GM21515 (cell line): ENCODE data around the gene LAMA1.

ENCODE experiments used
- ATAC-seq: cut with Tn5 transposase; IDR thresholded peaks from one replicate; pipeline ENCODE4 v1.9.1; 2021; ENCODE audit not compliant: unreplicated experiment

LAMA1 gene

DNA sequence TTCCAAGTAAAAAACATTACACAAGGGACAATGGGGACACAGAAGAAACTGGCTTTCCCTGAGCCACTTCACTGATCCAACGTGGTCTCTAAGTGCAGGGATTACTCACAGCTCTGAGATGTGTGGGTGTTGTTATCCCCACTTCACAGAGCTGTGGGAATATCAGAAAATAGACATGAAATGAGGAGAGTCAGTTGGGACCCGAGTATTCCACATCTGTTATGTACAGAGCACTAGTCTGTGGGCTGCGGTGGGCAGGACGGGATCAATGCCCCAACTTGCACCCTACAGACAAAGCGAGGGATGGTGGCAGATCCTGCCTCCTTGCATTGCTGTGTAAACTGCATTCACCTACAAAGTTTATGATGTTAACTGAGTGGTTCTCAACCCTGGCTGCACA is 11.7 kb downstream of the LAMA1 start:
- no peak for ATAC-seq

DNA sequence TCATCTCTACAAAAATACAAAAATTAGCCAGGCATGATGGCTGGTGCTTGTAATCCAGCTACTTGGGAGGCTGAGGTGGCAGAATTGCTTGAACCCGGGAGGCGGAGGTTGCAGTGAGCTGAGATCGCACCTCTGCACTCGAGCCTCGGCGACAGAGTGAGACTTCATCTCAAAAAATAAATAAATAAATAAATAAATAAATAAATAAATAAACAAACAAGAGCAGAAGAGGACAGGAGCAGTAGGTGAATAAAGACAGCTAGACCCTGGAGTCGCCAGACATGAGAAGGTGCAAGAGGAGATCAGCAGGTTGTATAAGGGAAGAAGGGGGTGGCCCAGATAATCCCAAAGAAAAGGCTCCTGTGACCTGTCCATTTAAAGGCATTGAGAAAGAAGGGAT is 12.3 kb downstream of the LAMA1 start:
- ATAC-seq = no peak

DNA sequence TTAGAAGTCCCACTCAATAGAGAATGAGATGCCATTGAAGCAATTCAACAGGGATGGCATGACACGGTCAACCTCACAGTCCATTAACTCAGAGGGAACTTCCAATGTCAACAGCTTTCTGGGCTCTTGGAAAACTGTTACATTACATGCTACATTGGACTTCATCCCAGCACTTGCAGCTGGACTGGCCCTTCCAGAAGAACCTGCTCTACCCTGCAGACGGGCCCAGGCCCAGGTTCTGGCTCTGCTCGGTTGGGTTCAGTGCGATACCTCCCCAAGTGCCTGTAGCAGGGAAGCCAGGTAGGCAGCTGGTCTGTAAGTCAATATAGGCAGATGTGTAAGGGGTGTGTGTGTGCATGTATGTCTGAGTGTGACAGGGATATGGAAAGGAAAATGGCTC is 12.9 kb downstream of the LAMA1 start:
- ATAC-seq = no peak

DNA sequence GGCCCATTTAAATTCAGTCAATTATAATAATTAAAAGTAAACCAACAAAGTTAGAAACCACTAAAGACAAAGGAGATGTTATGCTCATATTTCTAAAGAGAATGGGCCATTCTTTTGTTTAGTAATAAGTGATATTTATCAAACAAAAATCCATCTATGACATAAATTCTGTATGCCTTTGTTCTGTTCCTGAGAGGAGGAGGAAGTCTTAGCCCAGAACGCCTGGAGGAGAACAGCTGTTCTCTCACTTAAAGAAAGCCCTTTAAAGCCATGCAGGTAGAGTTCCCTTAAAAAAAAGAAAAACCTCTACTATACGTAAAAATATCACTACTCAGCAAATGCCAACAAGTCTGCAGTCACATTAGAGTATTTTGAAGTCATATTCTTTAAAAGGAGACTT is 15.5 kb downstream of the LAMA1 start:
- ATAC-seq = no peak

DNA sequence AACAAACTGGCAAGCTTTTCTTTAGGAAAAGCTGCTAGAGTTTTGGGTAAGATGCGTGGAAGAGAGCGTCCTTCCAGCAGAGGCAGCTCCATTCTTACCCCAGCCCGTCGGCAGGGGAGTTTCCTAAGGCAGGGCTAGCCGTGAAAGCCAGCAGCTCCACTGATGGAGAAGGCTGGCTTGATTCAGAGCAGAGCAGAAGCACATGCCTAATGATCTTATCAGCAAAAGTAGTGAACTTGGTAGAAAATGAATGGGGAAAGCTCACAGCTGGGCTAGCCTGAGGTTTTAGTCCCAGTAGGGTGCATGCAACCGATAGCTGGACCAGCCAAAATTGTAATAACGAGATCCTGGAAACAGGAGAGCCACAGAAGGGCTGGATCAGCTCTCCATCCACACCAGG is 20.8 kb downstream of the LAMA1 start:
- ATAC-seq = no peak

DNA sequence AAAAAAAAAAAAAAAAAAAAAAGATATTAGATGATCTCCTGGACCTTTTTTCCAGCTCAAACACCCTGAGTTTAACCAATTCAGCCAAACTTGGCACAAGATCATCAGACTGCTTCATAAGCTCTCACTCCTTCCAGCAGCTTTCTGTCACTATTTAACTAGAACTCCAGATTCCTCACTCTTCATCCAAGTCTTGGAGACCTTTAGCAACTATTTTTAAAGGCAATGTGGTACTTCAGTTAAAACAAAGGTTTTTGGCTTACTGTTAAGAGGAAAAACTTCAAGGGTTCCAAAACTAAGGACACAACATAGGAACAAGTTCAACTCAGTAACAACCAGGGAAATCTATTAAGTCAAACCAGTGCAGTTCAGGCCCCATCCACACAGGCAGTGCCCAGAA is 23.2 kb downstream of the LAMA1 start:
- ATAC-seq = no peak

DNA sequence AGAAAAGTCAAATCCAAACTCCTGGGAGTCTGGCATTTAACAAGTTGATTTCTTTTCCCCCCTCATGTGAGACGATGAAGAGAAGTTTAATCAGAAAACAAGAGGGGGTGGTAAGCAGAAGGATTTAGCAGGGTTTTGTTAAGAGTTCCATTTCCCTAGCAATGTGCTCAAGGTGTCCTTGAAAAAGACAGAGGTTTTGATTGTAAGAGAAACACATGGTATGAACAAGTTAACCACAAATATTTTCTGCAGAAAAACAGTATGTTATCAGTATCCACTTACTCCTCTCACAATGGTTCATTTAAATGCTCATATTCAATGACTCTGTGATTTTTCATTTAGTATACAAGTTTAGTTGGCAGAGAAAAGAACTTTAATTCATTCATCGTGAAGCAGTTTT is 26.8 kb downstream of the LAMA1 start:
- ATAC-seq = no peak

DNA sequence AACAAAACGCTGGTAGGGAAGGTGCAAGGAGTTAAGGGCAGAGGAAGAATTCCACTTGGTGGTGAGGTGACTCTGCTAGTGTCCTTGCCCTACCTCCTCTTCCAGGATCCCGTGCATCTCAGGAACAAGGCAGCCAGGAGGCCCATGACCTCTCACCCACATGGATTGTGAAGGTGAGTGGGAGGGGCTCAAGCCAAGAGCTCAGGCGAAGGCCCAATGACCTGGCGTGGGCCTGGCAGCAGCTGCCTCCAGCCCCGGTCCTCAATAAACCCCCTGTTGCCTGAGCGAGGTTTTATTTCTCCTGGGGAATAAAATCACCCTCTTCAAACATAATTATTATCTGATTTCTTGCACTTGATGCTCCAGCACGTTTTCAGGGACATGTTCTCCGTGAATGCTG is 28.2 kb downstream of the LAMA1 start:
- no peak for ATAC-seq

DNA sequence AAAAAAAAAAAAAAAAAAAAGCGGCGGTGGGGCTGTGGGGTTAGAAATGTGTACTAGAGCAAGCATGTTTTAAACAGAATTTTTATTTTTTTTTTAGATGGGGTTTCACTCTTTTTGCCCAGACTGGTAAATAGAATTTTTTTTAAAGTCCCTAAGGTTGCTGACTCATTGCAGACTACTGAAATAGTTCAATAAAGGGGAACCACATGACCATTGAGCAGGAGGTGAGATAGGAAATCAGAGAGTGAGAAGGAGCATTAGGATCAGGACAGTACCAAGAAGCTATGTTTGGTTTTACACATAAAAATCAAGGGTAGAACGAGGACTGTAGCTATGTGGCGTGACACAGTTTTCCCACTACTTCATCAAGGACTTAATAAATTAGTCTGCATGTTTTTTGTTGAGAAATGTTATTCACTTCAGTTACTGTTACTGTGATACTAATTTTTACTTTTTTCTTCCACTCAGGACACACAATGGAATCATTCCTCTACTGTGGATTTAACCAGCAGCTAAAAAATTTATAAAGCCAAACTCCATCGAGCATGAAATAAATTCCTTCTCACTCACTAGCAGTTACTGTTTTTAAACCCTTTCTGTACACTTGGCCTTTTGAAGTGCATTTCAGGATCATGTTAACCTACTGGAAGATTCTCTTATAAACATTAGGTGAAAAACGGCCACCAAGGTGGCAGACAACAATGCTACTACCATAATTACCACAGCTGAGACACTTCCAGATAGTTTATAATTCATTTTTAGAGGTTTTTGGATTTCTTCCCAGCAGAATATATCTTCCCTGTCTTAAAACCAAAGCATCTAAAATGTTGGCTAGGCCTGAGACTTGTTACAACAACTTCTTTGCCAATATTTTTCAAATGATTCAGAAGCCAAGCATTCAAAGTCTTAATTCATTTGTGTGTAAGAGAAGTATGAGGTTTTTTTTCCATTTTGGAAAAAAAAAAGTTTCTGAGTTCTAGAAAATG is 33.2 kb downstream of the LAMA1 start:
- no peak for ATAC-seq

DNA sequence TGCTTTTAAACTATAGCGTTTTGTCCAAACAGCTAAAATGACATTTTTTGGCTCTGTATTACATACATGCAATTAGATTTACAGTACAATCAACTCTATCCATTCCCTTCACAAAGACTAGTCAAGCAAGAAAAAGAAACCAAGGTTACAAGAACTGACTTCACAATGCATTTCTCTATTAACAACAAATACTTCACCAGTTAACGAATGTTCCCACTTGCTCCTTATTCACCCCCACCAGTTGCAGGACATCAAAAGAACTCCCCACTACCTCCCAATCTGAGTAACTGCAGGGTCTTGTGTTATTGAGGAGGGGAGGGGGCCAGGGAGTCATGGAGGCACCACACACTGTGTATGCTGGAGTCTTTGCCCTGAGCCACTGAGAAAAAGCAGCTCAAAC is 34.9 kb downstream of the LAMA1 start:
- no peak for ATAC-seq

DNA sequence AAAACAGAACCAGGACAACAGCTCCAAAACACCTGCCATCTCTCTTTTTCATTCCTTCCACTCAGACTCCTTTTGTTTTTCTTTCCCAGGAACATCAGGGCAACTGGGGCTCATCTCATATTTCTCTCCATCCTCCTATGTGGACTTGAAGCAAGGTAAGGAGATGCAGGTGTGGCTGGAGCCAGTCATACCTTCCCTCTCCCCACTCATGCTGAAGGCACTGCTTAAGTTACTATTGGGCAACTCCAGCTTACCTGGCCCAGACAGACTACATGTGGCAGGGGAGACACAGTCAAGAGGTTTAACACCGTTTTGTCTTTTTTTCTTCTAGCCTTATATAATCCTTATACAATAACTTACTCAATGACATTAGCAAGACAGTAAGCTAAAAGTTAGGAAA is 38.4 kb downstream of the LAMA1 start:
- no peak for ATAC-seq

DNA sequence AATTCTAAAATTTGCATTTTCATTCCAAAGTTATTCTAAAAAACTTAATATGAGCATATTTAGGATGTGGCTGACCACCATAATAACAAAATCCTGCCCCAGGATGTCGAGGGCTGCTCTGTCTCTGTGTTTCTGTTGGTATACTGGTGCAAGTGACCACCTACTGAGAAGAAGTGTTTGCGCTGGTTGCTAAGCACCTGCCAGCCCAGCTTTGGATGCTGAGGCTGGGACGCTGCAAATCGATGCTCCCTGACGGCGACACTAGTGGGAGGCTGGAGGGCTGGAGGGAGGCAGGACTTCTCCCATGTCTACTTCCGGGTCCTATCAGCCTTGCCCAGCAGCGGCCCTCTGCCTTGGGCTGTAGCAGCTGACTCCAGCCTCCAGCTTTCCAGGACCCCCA is 45.0 kb downstream of the LAMA1 start:
- ATAC-seq = no peak

DNA sequence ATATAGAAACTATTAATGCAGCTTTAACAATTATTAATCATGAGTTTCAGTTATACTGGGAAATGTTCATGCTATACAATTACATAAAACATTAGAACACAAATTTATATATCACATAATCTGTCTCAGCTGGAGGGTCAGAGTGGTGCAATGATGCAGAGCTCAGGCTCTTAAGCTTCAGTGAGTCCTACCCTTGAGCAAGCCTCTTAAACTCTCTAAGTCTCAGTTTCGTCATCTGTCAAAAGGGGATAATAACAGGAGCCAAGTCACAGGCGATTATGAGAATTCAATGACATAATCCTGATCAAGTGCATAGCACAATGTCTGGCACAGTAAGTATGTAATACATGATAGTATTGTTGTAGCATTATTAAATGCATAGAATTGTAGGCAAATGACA is 46.0 kb downstream of the LAMA1 start:
- no peak for ATAC-seq

DNA sequence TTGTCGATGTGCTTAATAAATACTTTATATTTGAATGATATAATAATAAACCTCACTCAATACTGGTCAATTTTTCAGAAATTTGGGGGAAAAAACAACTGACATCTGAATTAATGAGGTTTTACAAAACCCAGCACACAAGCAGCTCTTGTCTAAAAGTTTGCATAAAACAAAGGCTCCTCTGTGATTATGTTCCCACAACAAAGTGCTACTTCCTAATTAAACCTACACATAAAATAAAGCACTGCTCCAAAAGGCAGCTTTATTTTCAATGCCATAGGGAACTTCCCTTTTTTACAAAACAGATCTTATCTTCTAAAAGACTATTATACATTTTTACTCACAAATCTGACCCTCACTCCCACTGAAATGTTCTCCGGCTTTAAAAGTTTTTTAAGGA is 47.1 kb downstream of the LAMA1 start:
- ATAC-seq = no peak

DNA sequence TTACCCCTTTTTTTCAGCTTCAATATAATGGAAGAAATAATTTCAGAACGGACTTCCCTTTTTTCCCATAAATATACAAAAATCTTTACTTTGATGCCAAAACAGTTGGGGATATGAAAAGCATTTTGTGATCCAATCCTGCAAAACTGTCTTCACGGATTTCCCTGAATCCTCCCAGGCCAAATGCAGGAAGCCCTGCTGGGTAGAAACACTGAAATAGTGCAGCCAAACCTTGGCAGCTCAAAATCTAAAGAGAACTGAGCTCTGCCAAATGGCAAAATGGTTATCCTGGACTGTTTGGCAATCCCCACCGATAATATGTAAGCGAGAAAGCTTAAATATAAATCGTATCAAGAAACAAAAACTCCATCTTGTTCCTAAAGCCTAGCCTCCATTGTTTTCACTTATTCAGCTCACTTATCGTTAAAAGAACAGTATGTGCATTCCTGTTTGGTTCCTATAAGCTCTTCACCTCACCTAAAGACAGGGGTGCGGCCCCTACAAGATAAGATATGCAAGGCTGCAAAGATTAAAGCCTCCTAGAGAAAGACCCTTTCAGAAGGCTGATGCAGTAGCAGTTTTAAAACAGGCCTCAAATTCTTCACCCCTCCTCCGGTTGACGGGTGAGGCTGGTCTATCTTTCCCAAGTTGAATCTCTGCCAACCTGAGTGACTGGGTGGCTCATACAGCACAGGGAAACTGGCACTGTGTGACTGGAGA is 48.6 kb downstream of the LAMA1 start:
- ATAC-seq = no peak

DNA sequence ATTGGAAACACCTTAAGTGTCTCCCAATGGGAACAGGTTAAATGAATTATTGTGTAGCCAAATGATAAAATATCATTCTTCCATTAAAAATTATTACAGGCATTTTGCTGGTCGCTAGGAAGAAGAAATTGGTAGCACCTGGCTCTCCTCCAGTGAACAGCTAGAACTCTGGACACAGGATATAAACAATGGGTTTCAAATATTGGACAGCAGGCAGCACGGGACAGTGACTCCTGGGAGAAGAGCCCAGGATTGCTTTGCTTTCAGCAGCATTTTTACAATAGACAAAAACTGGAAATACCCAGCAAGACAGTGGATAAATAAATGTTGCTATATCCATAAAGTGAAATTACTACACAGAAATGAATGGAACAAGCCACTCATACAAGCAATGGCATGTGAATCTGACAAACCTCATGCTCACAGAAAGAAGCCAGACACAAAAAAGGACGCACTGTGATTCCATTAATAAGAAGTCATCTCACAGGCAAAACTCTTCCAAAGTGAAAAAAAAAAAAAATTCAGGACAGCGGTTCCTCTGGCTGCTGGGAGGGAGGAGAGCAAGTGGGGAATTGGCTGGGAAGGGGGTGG is 50.5 kb downstream of the LAMA1 start:
- no peak for ATAC-seq

DNA sequence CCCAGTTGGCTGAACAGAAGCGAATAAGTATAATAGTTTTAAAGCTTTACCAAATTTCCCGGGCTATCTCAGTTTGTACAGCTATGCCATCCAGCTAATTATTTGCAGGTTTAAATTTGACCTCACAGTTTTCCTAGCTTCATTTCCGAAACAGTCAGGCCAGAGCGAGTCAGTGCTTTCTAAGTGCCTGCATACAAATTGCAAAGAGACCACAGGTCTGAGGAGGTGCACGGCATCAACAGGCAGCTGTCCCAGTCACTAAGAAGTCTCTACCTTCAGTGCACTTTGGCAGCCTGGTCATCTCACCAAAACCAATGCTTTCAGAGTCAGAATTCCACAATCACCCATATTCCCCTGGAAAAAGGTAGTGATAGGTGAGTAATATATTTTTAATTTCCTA is 51.9 kb downstream of the LAMA1 start:
- no peak for ATAC-seq

DNA sequence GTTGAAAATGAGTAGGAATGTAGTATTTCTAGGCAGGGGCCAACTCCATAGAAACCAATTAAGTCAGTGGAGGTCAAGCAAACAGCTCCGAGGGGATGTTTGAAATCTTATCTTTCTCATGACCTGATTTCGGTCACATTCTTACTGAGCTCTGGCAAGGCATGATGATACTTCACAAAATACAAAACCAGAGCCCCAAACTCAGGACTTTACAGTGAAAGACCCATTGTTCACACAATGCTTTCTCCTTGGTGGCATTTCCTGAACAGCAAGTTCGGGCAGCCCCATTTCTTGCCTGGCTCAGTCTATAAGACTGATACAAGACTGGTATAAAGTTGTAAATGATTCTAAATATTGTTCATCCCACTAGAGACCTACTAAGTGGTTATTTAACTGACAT is 53.3 kb downstream of the LAMA1 start:
- no peak for ATAC-seq

DNA sequence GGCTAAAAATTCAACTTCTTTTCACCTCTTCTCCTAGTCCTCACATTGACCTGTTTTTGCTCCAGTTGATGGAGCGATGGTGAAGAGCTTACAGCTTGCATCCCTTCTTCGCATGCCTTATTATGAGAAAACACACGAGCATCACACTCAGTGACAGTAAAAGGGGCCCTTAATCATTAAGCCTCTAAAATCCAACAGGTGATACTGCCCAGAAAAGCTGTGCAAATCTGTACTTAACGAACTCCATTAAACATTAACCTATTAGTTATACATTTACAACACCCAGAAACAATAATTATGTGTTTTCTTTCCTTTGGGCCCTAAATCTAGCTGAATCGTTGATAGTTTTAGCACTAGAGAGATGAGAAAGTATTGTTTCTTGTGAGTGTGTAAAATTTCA is 54.8 kb downstream of the LAMA1 start:
- ATAC-seq = no peak

DNA sequence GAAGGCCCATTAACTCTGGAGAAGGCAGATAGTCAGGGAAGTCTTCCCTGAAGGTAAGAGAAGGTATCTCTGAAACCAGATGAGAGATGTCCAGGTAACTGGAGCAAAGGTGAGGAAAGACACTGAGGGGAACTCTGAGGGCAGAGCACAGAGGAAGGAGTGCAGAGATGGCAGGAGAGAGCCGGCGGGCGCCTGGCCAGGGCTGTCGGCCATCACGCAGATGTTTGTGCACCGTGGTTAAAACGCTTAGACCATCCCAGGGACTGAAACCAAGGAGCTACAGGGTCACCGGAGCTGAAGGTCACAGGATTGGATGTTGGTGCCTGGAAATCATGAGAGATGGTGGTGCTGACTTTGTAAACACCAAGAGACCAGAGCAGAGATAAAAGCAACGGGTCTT is 55.4 kb downstream of the LAMA1 start:
- no peak for ATAC-seq

DNA sequence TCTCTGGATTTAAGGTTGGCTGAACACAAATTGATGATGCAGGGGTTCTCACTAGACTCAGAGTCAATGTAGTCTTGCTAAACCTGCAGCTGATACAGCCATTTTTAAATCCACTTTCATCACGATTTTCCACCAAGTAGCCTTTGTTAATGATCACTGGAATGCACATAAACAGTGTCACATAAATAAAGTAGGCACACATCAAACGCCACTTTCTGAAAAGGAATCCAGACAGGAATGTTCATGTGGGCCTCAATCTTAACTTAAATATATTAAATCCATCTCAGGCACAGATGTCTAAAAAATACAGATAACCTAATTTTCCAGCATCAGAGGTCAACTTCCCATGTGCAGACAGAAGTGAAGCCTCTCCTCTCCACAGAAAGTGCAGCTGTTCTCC is 58.3 kb downstream of the LAMA1 start:
- no peak for ATAC-seq

DNA sequence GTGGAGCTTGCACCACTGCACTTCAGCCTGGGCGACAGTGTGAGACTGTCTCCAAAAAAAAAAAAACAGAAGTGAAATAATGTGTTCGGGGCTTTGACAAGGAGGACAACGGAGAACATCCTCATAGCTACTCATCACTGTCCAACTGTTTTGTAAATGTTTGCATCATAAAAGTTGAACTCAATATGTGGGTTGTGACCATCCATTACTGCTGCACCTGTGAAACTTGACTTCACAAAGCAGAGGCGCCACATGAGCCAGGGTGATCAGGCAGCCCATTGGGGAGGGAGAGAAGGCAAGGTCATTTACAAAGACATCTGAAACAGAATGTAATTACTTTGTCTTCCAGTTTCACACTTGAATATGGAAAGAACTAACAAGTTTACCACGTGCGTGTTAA is 61.6 kb downstream of the LAMA1 start:
- ATAC-seq = no peak
